SHP77 treated with DMSO at 0.1 percent for 48 hours (cell line): ENCODE measurements around the gene RXFP1.

Source experiments
- DNase-seq: peaks from one replicate; lab custom pipeline; 2025; lab: John Stamatoyannopoulos, UW

RXFP1 gene

DNA sequence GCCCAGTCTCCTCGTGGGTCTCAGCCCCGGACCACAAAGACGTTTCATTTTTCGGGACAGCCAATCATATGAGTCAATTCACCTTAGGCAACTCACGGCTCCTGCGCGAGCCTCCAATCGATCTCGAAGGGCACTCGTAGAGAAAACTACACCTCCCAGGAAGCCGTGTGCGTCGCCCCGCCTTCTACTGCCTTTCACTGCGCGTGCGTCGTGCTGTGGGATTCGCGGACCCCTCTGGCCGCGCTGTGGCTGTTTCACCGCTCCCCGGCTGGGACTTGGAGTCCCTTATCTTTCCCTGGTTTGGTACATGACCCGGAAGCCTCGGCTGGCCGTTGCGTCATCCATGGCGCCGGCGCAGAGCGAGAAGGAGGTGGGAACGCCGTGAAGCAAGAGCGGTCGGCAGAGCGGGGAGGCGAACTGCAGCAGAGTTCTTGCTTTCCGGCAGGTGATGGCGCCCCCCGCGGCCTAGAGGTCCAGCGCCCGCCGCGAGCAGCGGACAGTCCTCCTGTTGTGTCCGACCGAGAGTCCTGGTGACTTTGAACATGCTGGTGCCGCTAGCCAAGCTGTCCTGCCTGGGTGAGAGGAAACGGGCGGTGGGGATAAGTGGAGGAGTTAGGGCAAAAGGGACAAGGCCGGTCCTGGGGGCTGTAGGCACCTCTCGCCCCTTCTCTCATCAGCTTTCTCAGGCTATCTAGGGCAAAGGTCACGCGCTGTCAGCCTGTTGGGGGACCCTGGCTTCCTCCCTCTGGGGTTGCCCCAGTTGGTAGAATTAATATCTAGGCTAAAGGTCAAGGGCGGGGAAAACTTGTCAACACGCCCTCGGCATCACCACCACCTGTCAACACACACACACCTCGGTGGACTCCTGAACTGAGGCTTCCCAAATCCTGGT lies 150.5 kb downstream of the RXFP1 start, which contains the start of gene ETFDH:
ETFDH (plus strand) TSS at position 382 of the 892 bp plus-strand sequence; CDS start at position 543, 161 bp downstream.
- DNase-seq, result peak; percentile 89

DNA sequence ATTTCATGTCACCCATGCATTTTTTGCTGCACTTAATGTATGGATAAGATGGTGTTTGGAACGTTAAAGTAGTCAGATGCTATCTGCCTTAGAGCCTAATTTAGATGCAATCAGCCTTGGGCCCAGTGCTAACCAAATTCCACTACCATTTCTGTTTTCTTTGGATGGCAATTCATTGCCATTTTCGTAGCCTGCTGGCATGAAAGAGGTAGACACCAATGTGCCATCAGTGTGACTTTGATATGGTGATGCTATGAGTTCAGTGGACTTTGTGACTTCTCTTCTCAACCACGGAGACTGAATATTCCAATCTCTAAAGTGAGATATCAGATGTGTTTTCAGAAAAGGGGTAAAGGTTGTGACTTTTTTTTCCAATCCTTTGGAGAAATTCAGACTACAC lies 152.0 kb downstream of the RXFP1 start:
- DNase-seq, result no peak

DNA sequence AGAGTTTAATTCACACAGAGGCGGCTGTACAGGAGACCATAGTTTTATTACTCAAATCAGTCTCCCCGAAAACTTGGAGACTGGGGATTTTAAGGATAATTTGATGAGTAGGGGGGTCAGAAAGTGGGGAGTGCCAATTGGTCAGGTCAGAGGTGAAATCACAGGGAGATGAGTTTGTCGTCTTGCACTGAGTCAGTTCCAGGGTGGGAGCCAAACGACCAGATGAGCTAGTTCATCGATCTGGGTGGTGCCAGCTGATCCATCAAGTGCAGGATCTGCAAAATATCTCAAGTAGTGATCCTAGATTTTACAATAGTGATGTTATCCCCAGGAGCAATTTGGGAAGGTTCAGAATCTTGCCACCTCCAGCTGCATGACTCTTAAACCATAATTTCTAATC lies 154.4 kb downstream of the RXFP1 start:
- no peak for DNase-seq

DNA sequence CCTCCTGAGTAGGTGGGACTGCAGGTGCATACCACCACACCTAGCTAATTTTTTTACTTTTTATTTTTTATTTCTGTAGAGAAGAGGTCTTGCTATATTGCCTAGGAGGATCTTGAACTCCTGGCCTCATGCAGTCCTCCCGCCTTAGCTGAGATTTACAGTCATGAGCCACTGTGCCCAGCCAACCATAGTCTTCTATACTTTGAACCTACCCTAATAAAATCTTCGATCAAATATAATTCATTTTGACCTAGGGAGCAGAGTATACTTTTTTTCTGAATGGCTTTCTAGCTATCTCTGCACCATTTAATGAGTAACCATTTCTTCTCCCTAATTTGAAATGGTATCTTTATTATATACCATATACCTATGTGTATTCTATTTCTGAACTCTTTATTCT lies 157.1 kb downstream of the RXFP1 start:
- no peak for DNase-seq

DNA sequence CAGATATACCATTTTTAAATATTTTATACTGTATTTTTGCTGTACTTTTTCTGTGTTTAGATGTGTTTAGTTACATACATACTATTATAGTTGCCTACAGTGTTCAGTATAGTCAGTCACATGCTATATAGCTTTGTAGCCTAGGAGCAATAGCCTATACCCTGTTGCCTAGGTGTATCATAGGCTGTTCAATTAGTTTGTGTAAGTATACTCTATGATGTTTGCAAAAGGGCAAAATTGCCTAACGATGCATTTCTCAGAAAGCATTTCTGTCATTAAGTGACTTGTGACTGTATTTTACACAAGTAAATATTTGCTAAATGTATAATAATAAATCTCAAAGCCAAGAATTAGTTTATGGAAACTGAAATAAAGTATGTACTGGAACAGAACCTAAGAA lies 159.9 kb downstream of the RXFP1 start:
- no peak for DNase-seq

DNA sequence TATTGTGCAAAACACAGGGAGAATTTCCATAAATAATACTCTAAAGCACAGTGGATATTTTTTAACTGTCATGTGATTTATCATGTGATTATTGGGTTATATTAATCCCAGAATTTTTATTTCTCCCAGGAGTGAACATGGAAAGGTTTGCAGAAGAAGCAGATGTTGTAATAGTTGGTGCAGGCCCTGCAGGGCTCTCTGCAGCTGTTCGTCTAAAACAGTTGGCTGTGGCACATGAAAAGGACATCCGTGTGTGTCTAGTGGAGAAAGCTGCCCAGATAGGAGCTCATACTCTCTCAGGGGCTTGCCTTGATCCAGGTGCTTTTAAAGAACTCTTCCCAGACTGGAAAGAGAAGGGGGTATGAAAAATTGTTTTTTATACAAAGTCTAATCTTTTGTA lies 160.4 kb downstream of the RXFP1 start:
- no peak for DNase-seq

DNA sequence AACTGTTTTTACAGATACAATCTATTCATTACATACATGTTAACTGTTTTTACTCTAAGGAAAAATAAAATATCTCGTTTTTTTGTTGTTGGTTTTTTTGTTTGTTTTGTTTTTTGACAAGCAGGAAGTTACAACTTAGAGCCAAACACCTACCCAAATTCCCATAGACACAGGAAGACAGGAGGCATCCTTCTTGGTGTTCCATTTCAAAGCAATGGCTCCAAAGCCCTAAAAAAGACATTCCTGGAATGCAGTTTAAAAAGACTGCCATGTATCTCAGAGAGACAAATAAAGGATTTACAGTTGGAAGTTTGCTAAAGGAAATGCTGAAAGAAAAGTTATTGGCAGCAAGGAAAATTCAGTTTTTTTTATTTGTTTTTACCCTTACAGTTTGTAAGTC lies 167.1 kb downstream of the RXFP1 start:
- no peak for DNase-seq
